KMS-11 (cell line): ENCODE measurements around the gene MYO3B.

ENCODE experiments used
- H2AFZ ChIP-seq: fragments of 200-600 bp; sonication (generic); 2 replicates; pipeline ENCODE4 v1.6.1; 2016; ENCODE audit warnings: antibody characterized with exemption, mixed run types, low read depth
- H3K27ac ChIP-seq: fragments of 200-600 bp; sonication (generic); 2 replicates; pipeline ENCODE4 v1.6.1; 2016; ENCODE audit warnings: mild to moderate bottlenecking, mixed run types
- H3K27me3 ChIP-seq: fragments of 200-600 bp; sonication (generic); 2 replicates; pipeline ENCODE4 v1.6.1; 2017; ENCODE audit warnings: mild to moderate bottlenecking, low read depth, mixed run types, moderate library complexity; ENCODE audit not compliant: insufficient read depth
- H3K36me3 ChIP-seq: fragments of 200-600 bp; sonication (generic); 2 replicates; pipeline ENCODE4 v1.6.1; 2017; ENCODE audit warnings: mild to moderate bottlenecking, mixed run types; ENCODE audit not compliant: insufficient read depth
- H3K4me1 ChIP-seq: fragments of 200-600 bp; sonication (generic); 2 replicates; pipeline ENCODE4 v1.6.1; 2016; ENCODE audit warnings: mild to moderate bottlenecking, low read depth, mixed run types; ENCODE audit not compliant: poor library complexity, severe bottlenecking
- H3K4me2 ChIP-seq: fragments of 200-600 bp; sonication (generic); 2 replicates; pipeline ENCODE4 v1.7.0; 2016; ENCODE audit warnings: mild to moderate bottlenecking, mixed run types
- H3K4me3 ChIP-seq: fragments of 200-600 bp; sonication (generic); IDR thresholded peaks from 2 replicates; pipeline ENCODE4 v1.6.1; 2017; ENCODE audit warnings: low read depth, low read length, mixed read lengths; ENCODE audit not compliant: insufficient read depth
- H3K79me2 ChIP-seq: fragments of 200-600 bp; sonication (generic); 2 replicates; pipeline ENCODE4 v1.6.1; 2016; ENCODE audit warnings: low read depth, mixed run types; ENCODE audit not compliant: insufficient read depth
- H3K9ac ChIP-seq: fragments of 200-600 bp; sonication (generic); 2 replicates; pipeline ENCODE4 v1.6.1; 2016; ENCODE audit warnings: mild to moderate bottlenecking, mixed run types
- H4K20me1 ChIP-seq: fragments of 200-600 bp; sonication (generic); 2 replicates; pipeline ENCODE4 v1.6.1; 2016; ENCODE audit warnings: mild to moderate bottlenecking, mixed run types; ENCODE audit not compliant: insufficient read depth
- CTCF ChIP-seq: fragments of 200-600 bp; sonication (generic); conservative IDR thresholded peaks from 2 replicates; pipeline ENCODE4 v1.6.1; 2017; ENCODE audit warnings: low read depth, mild to moderate bottlenecking, antibody characterized with exemption, low read length, moderate library complexity, mixed read lengths

Gene MYO3B

GRCh38 chr2:170177950-170178781 is at the start of gene MYO3B:
Gene MYO3B, plus strand, starts transcription at chr2:170178147. Its CDS starts 141 bp downstream, at chr2:170178288.
- Histone ChIP-seq H3K36me3 (no peaks in the 10 kb centered on the region), H2AFZ (peak within 1 kb of the TSS; percentile 19), H3K4me3 (no peak within 1 kb of the TSS), H3K4me1 (peaks cover 63% of the 10 kb centered on the region), H3K27ac (peak within 1 kb of the TSS; percentile 76), H3K79me2 (no peaks in the 10 kb centered on the region), H3K9ac (peak within 1 kb of the TSS; percentile 11), H4K20me1 (no peaks in the 10 kb centered on the region), H3K27me3 (no peaks in the 10 kb centered on the region), H3K4me2 (peak within 1 kb of the TSS; percentile 89)
- no peak for TF ChIP-seq CTCF

GRCh38 chr2:170139276-170139967 is 38.5 kb upstream of the MYO3B start:
- no peak overlapping the region for H3K4me2 ChIP-seq
- H3K4me1 ChIP-seq: no peaks in the 10 kb centered on the region
- H2AFZ ChIP-seq: no peak overlapping the region
- no peaks in the 10 kb centered on the region for H3K36me3 ChIP-seq
- H3K4me3 ChIP-seq: no peak overlapping the region
- no peaks in the 10 kb centered on the region for H3K27me3 ChIP-seq
- no peak overlapping the region for H3K27ac ChIP-seq
- H3K9ac ChIP-seq: no peak overlapping the region
- H3K79me2 ChIP-seq: no peaks in the 10 kb centered on the region
- no peaks in the 10 kb centered on the region for H4K20me1 ChIP-seq
- no peak for TF ChIP-seq CTCF

GRCh38 chr2:170140561-170140960 is 37.4 kb upstream of the MYO3B start:
- Histone ChIP-seq H3K27me3 (no peaks in the 10 kb centered on the region), H3K4me2 (no peak overlapping the region), H4K20me1 (no peaks in the 10 kb centered on the region), H3K4me1 (no peaks in the 10 kb centered on the region), H3K9ac (no peak overlapping the region), H2AFZ (no peak overlapping the region), H3K4me3 (no peak overlapping the region), H3K27ac (no peak overlapping the region), H3K79me2 (no peaks in the 10 kb centered on the region), H3K36me3 (no peaks in the 10 kb centered on the region)
- no peak for TF ChIP-seq CTCF

GRCh38 chr2:170141865-170142264 is 36.1 kb upstream of the MYO3B start:
- Histone ChIP-seq H3K9ac (no peak overlapping the region), H2AFZ (no peak overlapping the region), H3K27me3 (no peaks in the 10 kb centered on the region), H3K4me2 (no peak overlapping the region), H3K27ac (no peak overlapping the region), H3K36me3 (no peaks in the 10 kb centered on the region), H3K4me3 (no peak overlapping the region), H3K79me2 (no peaks in the 10 kb centered on the region), H3K4me1 (no peaks in the 10 kb centered on the region), H4K20me1 (no peaks in the 10 kb centered on the region)
- no peak for TF ChIP-seq CTCF
